SK-N-SH (cell line): ENCODE data around the gene DUOX2. TPM values are rescaled to one million over a fixed set of nuclear protein-coding genes. Genes with fewer than 3 reads are reported as not detected.
"Not testable (repeated sequence)": the region's sequence is repeated elsewhere in the genome, so short reads cannot be mapped to it uniquely, and the experiment has no call there.

Experiments used
- CTCF ChIA-PET: fragments of 300-600, 350-600 bp; formaldehyde crosslinking; extraction: SDS; loops from one replicate; lab custom pipeline; 2021; lab: Yijun Ruan, JAX
- POLR2A ChIA-PET: fragments of 350-600 bp; sonication (Branson Sonifier 250); formaldehyde crosslinking; extraction: SDS; loops from one replicate; lab custom pipeline; 2020; ENCODE audit warnings: antibody characterized with exemption, inconsistent platforms; lab: Yijun Ruan, JAX
- DNase-seq: peaks from one replicate; pipeline ENCODE4 v3.0.0; 2012
- H2AFZ ChIP-seq: fragments of 200-600 bp; sonication (generic); 2 replicates; pipeline ENCODE4 v1.8.1; 2016; ENCODE audit warnings: antibody characterized with exemption, mild to moderate bottlenecking, low read depth
- H3F3A ChIP-seq: fragments of 200-600 bp; sonication (generic); replicated peaks from 2 replicates; pipeline ENCODE3; 2016; ENCODE audit warnings: antibody characterized with exemption, mild to moderate bottlenecking; ENCODE audit not compliant: insufficient read depth
- H3K27ac ChIP-seq, 2 experiments: fragments of 200-500 bp in 1 of 2; fragments of 200-600 bp in 1 of 2; sonication (Bioruptor generic) in 1 of 2; sonication (generic), shearing (Covaris generic) in 1 of 2; 2 replicates each; pipeline versions ENCODE4 v1.5.1 to v1.6.1; 2014 to 2016; ENCODE audit warnings: low read depth in 2 of 2, inconsistent platforms in 1 of 2, low read length in 1 of 2, mild to moderate bottlenecking in 1 of 2, mixed read lengths in 1 of 2
- H3K27me3 ChIP-seq: fragments of 200-600 bp; sonication (generic), shearing (Covaris generic); 2 replicates; pipeline ENCODE4 v1.6.1; 2016; ENCODE audit warnings: mixed run types; ENCODE audit not compliant: insufficient read depth
- H3K36me3 ChIP-seq, 2 experiments: fragments of 200-500 bp in 1 of 2; fragments of 200-600 bp in 1 of 2; sonication (Bioruptor generic) in 1 of 2; sonication (generic) in 1 of 2; replicated peaks in 1 of 2; 2 replicates each; pipeline versions ENCODE3 to v1.5.1; 2014 to 2016; ENCODE audit warnings: low read length in 1 of 2, mild to moderate bottlenecking in 1 of 2; ENCODE audit not compliant: insufficient read depth in 2 of 2, control insufficient read depth in 1 of 2
- H3K4me1 ChIP-seq, 2 experiments: fragments of 200-500 bp in 1 of 2; fragments of 200-600 bp in 1 of 2; sonication (Bioruptor generic) in 1 of 2; sonication (generic), shearing (Covaris generic) in 1 of 2; 2 replicates each; pipeline versions ENCODE4 v1.5.1 to v1.6.1; 2014 to 2016; ENCODE audit warnings: low read depth in 1 of 2, low read length in 1 of 2, mixed run types in 1 of 2; ENCODE audit not compliant: insufficient read depth in 2 of 2, control insufficient read depth in 1 of 2
- H3K4me2 ChIP-seq: fragments of 200-600 bp; sonication (generic), shearing (Covaris generic); 2 replicates; pipeline ENCODE4 v1.6.1; 2017; ENCODE audit warnings: mixed run types
- H3K4me3 ChIP-seq, 2 experiments: fragments of 200-500 bp in 1 of 2; fragments of 200-600 bp in 1 of 2; sonication (Bioruptor generic) in 1 of 2; sonication (generic), shearing (Covaris generic) in 1 of 2; 2 replicates each; pipeline versions ENCODE4 v1.5.1 to v1.8.1; 2014 to 2016; ENCODE audit warnings: low read depth in 2 of 2, inconsistent platforms in 1 of 2, low read length in 1 of 2, mild to moderate bottlenecking in 1 of 2, mixed read lengths in 1 of 2, moderate library complexity in 1 of 2
- H3K79me2 ChIP-seq: fragments of 200-600 bp; sonication (generic); 2 replicates; pipeline ENCODE4 v1.8.1; 2017; ENCODE audit warnings: mild to moderate bottlenecking; ENCODE audit not compliant: insufficient read depth
- H3K9ac ChIP-seq: fragments of 200-600 bp; sonication (generic); 2 replicates; pipeline ENCODE4 v1.6.1; 2017; ENCODE audit warnings: mixed run types
- H3K9me2 ChIP-seq: fragments of 200-600 bp; sonication (generic); 2 replicates; pipeline ENCODE4 v1.6.1; 2017; ENCODE audit warnings: mixed run types
- H3K9me3 ChIP-seq: fragments of 200-600 bp; sonication (generic); 2 replicates; pipeline ENCODE4 v1.6.1; 2017; ENCODE audit warnings: mixed run types, mild to moderate bottlenecking, moderate library complexity
- H4K20me1 ChIP-seq: fragments of 200-600 bp; sonication (generic); 2 replicates; pipeline ENCODE4 v1.6.1; 2017; ENCODE audit warnings: mild to moderate bottlenecking, mixed run types; ENCODE audit not compliant: insufficient read depth
- CTCF ChIP-seq: fragments of 200-600 bp; sonication (generic); IDR thresholded peaks from 2 replicates; pipeline ENCODE4 v1.6.1; 2017; ENCODE audit warnings: antibody characterized with exemption, mild to moderate bottlenecking, moderate library complexity
- ELF1 ChIP-seq: IDR thresholded peaks from 2 replicates; pipeline ENCODE4 v1.4.0; 2012
- EZH2phosphoT487 ChIP-seq: fragments of 200-600 bp; sonication (generic); IDR thresholded peaks from 2 replicates; pipeline ENCODE4 v1.6.1; 2017; ENCODE audit warnings: low read depth, mixed run types, mild to moderate bottlenecking, antibody characterized with exemption, moderate library complexity, borderline replicate concordance
- GABPA ChIP-seq: IDR thresholded peaks from 2 replicates; pipeline ENCODE4 v1.4.0; 2012; ENCODE audit warnings: low read depth, mild to moderate bottlenecking
- MXI1 ChIP-seq: IDR thresholded peaks from 2 replicates; pipeline ENCODE4 v1.6.1; 2012; ENCODE audit warnings: mild to moderate bottlenecking, low read depth, low read length, improper control_type of control experiment
- NRF1 ChIP-seq: IDR thresholded peaks from 2 replicates; pipeline ENCODE4 v1.6.1; 2012; ENCODE audit warnings: low read depth, mild to moderate bottlenecking, low read length
- POLR2AphosphoS5 ChIP-seq: IDR thresholded peaks from 2 replicates; pipeline ENCODE4 v1.6.1; 2012; ENCODE audit warnings: low read depth, low read length
- RAD21 ChIP-seq: IDR thresholded peaks from 2 replicates; pipeline ENCODE4 v1.6.1; 2012; ENCODE audit warnings: mild to moderate bottlenecking, low read length
- RCOR1 ChIP-seq: fragments of 150-350 bp; IDR thresholded peaks from 2 replicates; pipeline ENCODE4 v1.6.1; 2017; ENCODE audit warnings: antibody characterized with exemption, low read length
- RFX5 ChIP-seq: IDR thresholded peaks from 2 replicates; pipeline ENCODE4 v1.6.1; 2012; ENCODE audit warnings: mild to moderate bottlenecking, improper control_type of control experiment, low read length
- RXRA ChIP-seq: IDR thresholded peaks from 2 replicates; pipeline ENCODE4 v1.4.0; 2012; ENCODE audit warnings: low read depth, mild to moderate bottlenecking, borderline replicate concordance
- SIN3A ChIP-seq: IDR thresholded peaks from 2 replicates; pipeline ENCODE4 v1.6.1; 2012; ENCODE audit warnings: low read depth, mild to moderate bottlenecking, low read length, moderate library complexity, borderline replicate concordance
- SMC3 ChIP-seq: IDR thresholded peaks from 2 replicates; pipeline ENCODE4 v1.6.1; 2012; ENCODE audit warnings: low read depth, low read length, improper control_type of control experiment
- TAF1 ChIP-seq: IDR thresholded peaks from 2 replicates; pipeline ENCODE4 v1.6.1; 2012; ENCODE audit warnings: low read depth, mild to moderate bottlenecking, low read length, moderate library complexity, borderline replicate concordance
- TCF12 ChIP-seq: IDR thresholded peaks from 2 replicates; pipeline ENCODE4 v1.4.0; 2012
- USF1 ChIP-seq: IDR thresholded peaks from 2 replicates; pipeline ENCODE4 v1.4.0; 2012; ENCODE audit warnings: low read depth, borderline replicate concordance
- USF2 ChIP-seq: fragments of 150-350 bp; IDR thresholded peaks from 2 replicates; pipeline ENCODE4 v1.6.1; 2017; ENCODE audit warnings: antibody characterized with exemption, low read length, low read depth, borderline replicate concordance
- YY1 ChIP-seq: IDR thresholded peaks from 2 replicates; pipeline ENCODE4 v1.4.0; 2012; ENCODE audit warnings: low read depth, mild to moderate bottlenecking
- WGBS: methylation state at CpG from one replicate; pipeline ENCODE4 v1.1.6; 2017; ENCODE audit warnings: low lambda C conversion rate; 5-methylcytosine and 5-hydroxymethylcytosine counted together
- polyA plus RNA-seq, 3 experiments: library from polyadenylated mRNA; depleted of rRNA; stranded (reverse); fragments of >200 nt; gene quantifications; 2 replicates each; pipeline ENCODE4 v1.2.3, GENCODE V29; 2012
- TF ChIP-seq, protein P1 (sequence below): IDR thresholded peaks from 2 replicates; pipeline ENCODE4 v1.6.1; 2012; ENCODE audit warnings: mild to moderate bottlenecking, low read depth, low read length, moderate library complexity

The DUOX2 gene
- polyA plus RNA-seq, 1 of the 3 experiments (the other 2 are of a cell fraction), result not detected

GRCh38 chr15:45137703-45138102 lies 23.7 kb upstream of the DUOX2 start (continued):
- TF ChIP-seq, protein P1, sequence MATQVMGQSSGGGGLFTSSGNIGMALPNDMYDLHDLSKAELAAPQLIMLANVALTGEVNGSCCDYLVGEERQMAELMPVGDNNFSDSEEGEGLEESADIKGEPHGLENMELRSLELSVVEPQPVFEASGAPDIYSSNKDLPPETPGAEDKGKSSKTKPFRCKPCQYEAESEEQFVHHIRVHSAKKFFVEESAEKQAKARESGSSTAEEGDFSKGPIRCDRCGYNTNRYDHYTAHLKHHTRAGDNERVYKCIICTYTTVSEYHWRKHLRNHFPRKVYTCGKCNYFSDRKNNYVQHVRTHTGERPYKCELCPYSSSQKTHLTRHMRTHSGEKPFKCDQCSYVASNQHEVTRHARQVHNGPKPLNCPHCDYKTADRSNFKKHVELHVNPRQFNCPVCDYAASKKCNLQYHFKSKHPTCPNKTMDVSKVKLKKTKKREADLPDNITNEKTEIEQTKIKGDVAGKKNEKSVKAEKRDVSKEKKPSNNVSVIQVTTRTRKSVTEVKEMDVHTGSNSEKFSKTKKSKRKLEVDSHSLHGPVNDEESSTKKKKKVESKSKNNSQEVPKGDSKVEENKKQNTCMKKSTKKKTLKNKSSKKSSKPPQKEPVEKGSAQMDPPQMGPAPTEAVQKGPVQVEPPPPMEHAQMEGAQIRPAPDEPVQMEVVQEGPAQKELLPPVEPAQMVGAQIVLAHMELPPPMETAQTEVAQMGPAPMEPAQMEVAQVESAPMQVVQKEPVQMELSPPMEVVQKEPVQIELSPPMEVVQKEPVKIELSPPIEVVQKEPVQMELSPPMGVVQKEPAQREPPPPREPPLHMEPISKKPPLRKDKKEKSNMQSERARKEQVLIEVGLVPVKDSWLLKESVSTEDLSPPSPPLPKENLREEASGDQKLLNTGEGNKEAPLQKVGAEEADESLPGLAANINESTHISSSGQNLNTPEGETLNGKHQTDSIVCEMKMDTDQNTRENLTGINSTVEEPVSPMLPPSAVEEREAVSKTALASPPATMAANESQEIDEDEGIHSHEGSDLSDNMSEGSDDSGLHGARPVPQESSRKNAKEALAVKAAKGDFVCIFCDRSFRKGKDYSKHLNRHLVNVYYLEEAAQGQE, result no peak
- TF ChIP-seq, all 33 proteins: peak for 0

- no peak overlapping the region for H3K27ac ChIP-seq
- H4K20me1 ChIP-seq, result no peaks in the 10 kb centered on the region
- peaks cover 0 to 23% of the 10 kb centered on the region in 2 experiments; a peak in 1 of 4 replicates for H3K4me1 ChIP-seq
- TF ChIP-seq EZH2phosphoT487 (no peak), ELF1 (no peak), CTCF (no peak; the same call in 1 of the 2 replicates), SMC3 (no peak), SIN3A (no peak), YY1 (no peak), TCF12 (no peak), RFX5 (no peak), RAD21 (no peak), NRF1 (no peak), TAF1 (no peak), MXI1 (no peak), USF2 (no peak), RXRA (no peak), POLR2AphosphoS5 (no peak), RCOR1 (no peak), GABPA (no peak), USF1 (no peak)
- H3F3A ChIP-seq, result no peaks in the 10 kb centered on the region
- H2AFZ ChIP-seq, result no peak overlapping the region
- no peaks in the 10 kb centered on the region for H3K36me3 ChIP-seq
- no peak overlapping the region for H3K4me2 ChIP-seq
- H3K4me3 ChIP-seq, result no peak overlapping the region
- 88% methylated on average over 10 of the region's 10 CpGs for WGBS
- no peak overlapping the region for H3K9ac ChIP-seq
- DNase-seq, result no peak
- H3K9me3 ChIP-seq, result no peaks in the 10 kb centered on the region
- no peaks in the 10 kb centered on the region for H3K9me2 ChIP-seq
- CTCF ChIA-PET, result no interaction called here
- H3K27me3 ChIP-seq, result no peaks in the 10 kb centered on the region
- no peaks in the 10 kb centered on the region for H3K79me2 ChIP-seq
- POLR2A ChIA-PET, result interaction anchor here (0.7 kb wide), 1 partner anchor 16 kb away, joined by 3 read pairs; no protein-coding TSS in a partner anchor
These were observed 22.4 kb upstream of the DUOX2 start for GRCh38 chr15:45136378-45136764.

DNA sequence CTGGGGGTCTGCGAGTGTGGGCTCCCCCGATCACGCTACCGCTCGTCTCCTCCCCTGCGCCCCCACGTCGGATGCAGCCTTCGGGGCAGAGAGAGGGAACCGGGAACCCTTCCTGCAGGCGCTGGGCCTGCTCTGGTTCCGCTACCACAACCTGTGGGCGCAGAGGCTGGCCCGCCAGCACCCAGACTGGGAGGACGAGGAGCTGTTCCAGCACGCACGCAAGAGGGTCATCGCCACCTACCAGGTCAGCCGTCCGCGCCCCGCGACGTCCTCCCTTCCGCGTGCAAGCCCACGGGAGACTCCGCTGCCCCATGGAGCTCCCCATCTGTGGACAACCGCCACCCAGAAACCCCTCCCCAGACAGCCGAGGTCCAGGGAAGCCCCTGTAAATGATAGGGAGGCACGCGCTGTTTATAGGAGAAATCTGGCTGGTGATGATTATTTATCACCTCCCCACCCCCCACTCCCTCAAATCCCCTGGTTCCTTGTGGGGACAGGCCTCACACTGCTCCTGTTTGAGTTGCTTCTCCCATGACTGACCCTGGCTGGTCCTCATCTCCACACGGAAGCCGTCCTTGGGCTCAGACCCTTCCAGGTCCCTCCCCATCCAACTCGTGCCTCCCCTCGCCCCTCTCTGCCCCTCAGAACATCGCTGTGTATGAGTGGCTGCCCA lies 21.9 kb upstream of the DUOX2 start:
- H3K4me1 ChIP-seq, result peaks cover 0 to 23% of the 10 kb centered on the region in 2 experiments; a peak in 1 of 4 replicates
- 82% methylated on average over 5 of the region's 37 CpGs for WGBS
- H3K4me3 ChIP-seq, H3K9me2 ChIP-seq, H3F3A ChIP-seq, H2AFZ ChIP-seq, DNase-seq, H3K9ac ChIP-seq, CTCF ChIA-PET, POLR2A ChIA-PET, H3K27ac ChIP-seq, H3K36me3 ChIP-seq, H3K27me3 ChIP-seq, H4K20me1 ChIP-seq, H3K9me3 ChIP-seq, H3K4me2 ChIP-seq, H3K79me2 ChIP-seq: not testable (repeated sequence)
